K562 (cell line): ENCODE data around the gene SYT14. TPM values are rescaled to one million over a fixed set of nuclear protein-coding genes. Genes with fewer than 3 reads are reported as not detected.
A peak's percentile ranks its signal among the peaks of the same experiment; 100 is the strongest.

ENCODE experiments used
- ATAC-seq: fragments of 200-7000 bp; cut with Tn5 transposase; 3 replicates; pipeline ENCODE4 v1.9.1; 2020; ENCODE audit warnings: moderate library complexity
- BruUV-seq: library from RNA; stranded (reverse); fragments of 400-500 nt; replicated peaks from 2 replicates; lab custom pipeline; 2021; lab: Mats Ljungman, UMichigan
- CTCF ChIA-PET: fragments of 300-600 bp; formaldehyde crosslinking; extraction: SDS; loops from one replicate; lab custom pipeline; 2021; ENCODE audit warnings: low intra/inter-chr PET ratio; lab: Yijun Ruan, JAX
- POLR2A ChIA-PET: fragments of 300-600, 350-650 bp; sonication (Branson Sonifier 250); formaldehyde crosslinking; extraction: SDS; loops from one replicate; lab custom pipeline; 2021; ENCODE audit warnings: antibody characterized with exemption, inconsistent platforms; lab: Yijun Ruan, JAX
- DNase-seq, 4 experiments: peaks; one replicate each; pipeline versions ENCODE4 v3.0.0 to v3.0.0-alpha.2; 2011 to 2018; ENCODE audit warnings: low spot score in 3 of 4, mixed read lengths in 3 of 4; ENCODE audit errors: extremely low read depth in 1 of 4
- FAIRE-seq: peaks from 2 replicates; lab custom pipeline; 2011; peaks lifted over from hg19 to GRCh38; lab: Jason Lieb, UNC
- H2AFZ ChIP-seq: 2 replicates; pipeline ENCODE4 v1.6.0; 2011; ENCODE audit warnings: low read depth, low read length, control low read depth, inconsistent platforms
- H3K27ac ChIP-seq: fragments of 200-600 bp; 3 replicates; pipeline ENCODE4 v1.8.0; 2011; ENCODE audit warnings: low read depth, mild to moderate bottlenecking, control low read depth, inconsistent platforms, low read length, moderate library complexity, mixed read lengths; ENCODE audit errors: extremely low read depth
- H3K27me3 ChIP-seq, 2 experiments: fragments of 300-600 bp in 1 of 2; 2 replicates in 1 of 2; 3 replicates in 1 of 2; pipeline versions ENCODE4 v1.6.0 to v1.8.0; 2011; ENCODE audit warnings: inconsistent platforms in 2 of 2, low read length in 2 of 2, mild to moderate bottlenecking in 1 of 2, mixed read lengths in 1 of 2, moderate library complexity in 1 of 2; ENCODE audit not compliant: control insufficient read depth in 2 of 2, insufficient read depth in 2 of 2
- H3K36me3 ChIP-seq: fragments of 300-600 bp; 3 replicates; pipeline ENCODE4 v1.8.0; 2011; ENCODE audit warnings: mild to moderate bottlenecking, low read length, inconsistent platforms; ENCODE audit not compliant: control insufficient read depth, insufficient read depth
- H3K4me1 ChIP-seq, 2 experiments: fragments of 200-600 bp in 1 of 2; replicated peaks in 1 of 2; 2 replicates in 1 of 2; 3 replicates in 1 of 2; pipeline versions ENCODE4 v1.5.1 to v1.8.0; 2011; ENCODE audit warnings: inconsistent platforms in 2 of 2, low read length in 2 of 2, mild to moderate bottlenecking in 1 of 2, mixed read lengths in 1 of 2, moderate library complexity in 1 of 2; ENCODE audit not compliant: control insufficient read depth in 2 of 2, insufficient read depth in 2 of 2
- H3K4me2 ChIP-seq: 2 replicates; pipeline ENCODE4 v1.6.1; 2011; ENCODE audit warnings: low read length, control low read depth, inconsistent platforms, mixed read lengths; ENCODE audit not compliant: insufficient read depth
- H3K4me3 ChIP-seq: fragments of 200-600 bp; sonication (generic), shearing (Covaris generic); 2 replicates; pipeline ENCODE4 v1.5.1; 2016; ENCODE audit warnings: control low read depth, inconsistent platforms
- H3K79me2 ChIP-seq: fragments of 200-600 bp; 3 replicates; pipeline ENCODE4 v1.8.0; 2011; ENCODE audit warnings: low read length, inconsistent platforms; ENCODE audit not compliant: control insufficient read depth, insufficient read depth
- H3K9ac ChIP-seq, 2 experiments: 2 replicates each; pipeline versions ENCODE4 v1.6.0 to v1.6.1; 2011; ENCODE audit warnings: low read depth in 2 of 2, low read length in 2 of 2, control low read depth in 1 of 2, inconsistent platforms in 1 of 2, mild to moderate bottlenecking in 1 of 2, mixed read lengths in 1 of 2; ENCODE audit not compliant: insufficient read depth in 1 of 2
- H3K9me1 ChIP-seq: one replicate; pipeline ENCODE4 v1.6.0; 2011; ENCODE audit warnings: inconsistent platforms, mild to moderate bottlenecking, low read length, moderate library complexity; ENCODE audit not compliant: control insufficient read depth, insufficient read depth
- H3K9me3 ChIP-seq: replicated peaks from 2 replicates; pipeline ENCODE4 v1.5.1; 2011; ENCODE audit warnings: low read depth, low read length, inconsistent platforms; ENCODE audit not compliant: control insufficient read depth, insufficient read depth
- H4K20me1 ChIP-seq: replicated peaks from 2 replicates; pipeline ENCODE4 v1.6.1; 2011; ENCODE audit warnings: low read length, inconsistent platforms, mixed read lengths; ENCODE audit not compliant: control insufficient read depth, insufficient read depth
- ATF3 ChIP-seq, 2 experiments: fragments of 450-650 bp in 1 of 2; sonication (generic) in 1 of 2; formaldehyde crosslinking in 1 of 2; IDR thresholded peaks in 1 of 2; conservative IDR thresholded peaks in 1 of 2; 2 replicates each; pipeline versions ENCODE4 v1.6.1 to v1.8.1; 2016 to 2023; ENCODE audit warnings: mild to moderate bottlenecking in 2 of 2, moderate library complexity in 2 of 2, inconsistent platforms in 1 of 2, missing genetic modification reagents in 1 of 2
- FOSL1 ChIP-seq: fragments of 200-800 bp; sonication (Bioruptor generic); conservative IDR thresholded peaks from 2 replicates; pipeline ENCODE4 v1.6.1; 2016; ENCODE audit warnings: missing genetic modification characterization, missing compliant biosample characterization
- GATAD2A ChIP-seq: fragments of 450-650 bp; IDR thresholded peaks from 2 replicates; pipeline ENCODE4 v1.6.1; 2017
- JUNB ChIP-seq: fragments of 450-650 bp; formaldehyde crosslinking; conservative IDR thresholded peaks from 2 replicates; pipeline ENCODE4 v1.4.0; 2020; ENCODE audit warnings: mild to moderate bottlenecking
- WGBS: fragments of 100-300 bp; shearing (Covaris generic); methylation state at CpG from one replicate; pipeline ENCODE4 v1.1.6; 2016; ENCODE audit warnings: low coverage, mixed read lengths; ENCODE audit not compliant: insufficient coverage; ENCODE audit errors: missing lambda C conversion rate; 5-methylcytosine and 5-hydroxymethylcytosine counted together
- in situ Hi-C: fragments of 300-500 bp; cut with MboI; formaldehyde crosslinking; loops from 4 replicates; pipeline ENCODE4 v1.15.0; 2018; ENCODE audit warnings: inconsistent platforms, mixed read lengths
- intact Hi-C: fragments of 100-400 bp; cut with micrococcal nuclease; formaldehyde crosslinking; loops from 2 replicates; pipeline ENCODE4 v1.14.2; 2022
- polyA plus RNA-seq, 8 experiments: library from polyadenylated mRNA; depleted of rRNA in 4 of 8; stranded (reverse) in 5 of 8; unstranded in 3 of 8; fragments of >200 nt; fragmentation: Nextera tagmentation in 2 of 8; fragmentation: Illumina TruSeq in 1 of 8; extraction: Ambion mirVana in 2 of 8; extraction: Trizol in 1 of 8; gene quantifications; 2 replicates each; pipeline versions ENCODE4 v1.2.1 to v1.2.3, GENCODE V29; 2011 to 2014; ENCODE audit warnings: inconsistent platforms in 1 of 8, missing spikeins in 1 of 8
- total RNA-seq, 7 experiments: library from RNA; depleted of rRNA in 6 of 7; stranded (reverse); fragments of >200 nt in 6 of 7; fragmentation: Illumina TruSeq in 2 of 7; extraction: Trizol in 2 of 7; gene quantifications; 2 replicates each; pipeline versions ENCODE4 v1.2.1 to v1.2.3, GENCODE V29; 2011 to 2021; ENCODE audit warnings: low replicate concordance in 1 of 7

The SYT14 gene
- total and polyA plus RNA-seq, 9 of the 15 experiments (the other 6 are each of a cell fraction or from before 2014, with no cell fraction given): 0.01 to 0.04 TPM; not detected in 7

- Histone ChIP-seq H3K4me2 (no peak overlapping the region), H3K9me3 (no peaks in the 10 kb centered on the region), H3K4me3 (no peak overlapping the region), H3K27ac (no peak overlapping the region), H3K27me3 (peaks cover 4 to 35% of the 10 kb centered on the region in 2 experiments; a peak in 3 of 5 replicates), H4K20me1 (no peaks in the 10 kb centered on the region), H3K79me2 (no peaks in the 10 kb centered on the region), H3K9ac (no peak overlapping the region), H2AFZ (no peak overlapping the region), H3K4me1 (peaks cover 0 to 8% of the 10 kb centered on the region in 2 experiments; a peak in 1 of 5 replicates), H3K9me1 (no peaks in the 10 kb centered on the region), H3K36me3 (no peaks in the 10 kb centered on the region)
- WGBS: 7% methylated on average over 3 of the region's 3 CpGs
- BruUV-seq: no TSS peak
- DNase-seq (no peak), FAIRE-seq (no peak), ATAC-seq (no peak)
- TF ChIP-seq JUNB (0 out of 2 replicates have a peak, but pooled peaks have one; percentile 31), ATF3 (IDR thresholded peaks at IDR 0.05) (peak; percentile 29; the same call in 1 of the 2 replicates), ATF3 (CRISPR knock-in tag; conservative IDR thresholded peaks at IDR 0.05) (no peak), FOSL1 (tag) (0 out of 2 replicates have a peak, but pooled peaks have one; percentile 12), GATAD2A (no peak)
- ChIA-PET POLR2A (interaction anchor here (0.7 kb wide), 1 partner anchor 13 kb away, joined by 3 read pairs; no protein-coding TSS in a partner anchor), CTCF (interaction anchor here (0.6 kb wide), 1 partner anchor 63 kb away, joined by 5 read pairs; no protein-coding TSS in a partner anchor)
- intact Hi-C loops (no loop called here), in situ Hi-C loops (no loop called here)
These were observed 47.2 kb upstream of the SYT14 start for GRCh38 chr1:209890641-209891330.
